Stimulated activated CD8-positive, alpha-beta memory T cell treated with anti-CD3 and anti-CD28 coated beads, Interleukin-7, amount 100 ng/mL, for 4 hours (primary cell): Measurements from ENCODE around the gene DOCK3.
"Not testable (repeated sequence)": the region's sequence is repeated elsewhere in the genome, so short reads cannot be mapped to it uniquely, and the experiment has no call there.

Source experiments
- DNase-seq, 2 donors: peaks; one replicate each; pipeline ENCODE4 v3.0.0-alpha.2; 2020; ENCODE audit warnings: low read depth in 2 of 2

The DOCK3 gene

GRCh38 chr3:51106242-51106876 is 431.6 kb downstream of the DOCK3 start:
- no peak for DNase-seq

- no peak for DNase-seq
Observed at GRCh38 chr3:51110586-51110985, 435.9 kb downstream of the DOCK3 start.

GRCh38 chr3:51122944-51123343 is 448.2 kb downstream of the DOCK3 start:
- no peak for DNase-seq

DNA sequence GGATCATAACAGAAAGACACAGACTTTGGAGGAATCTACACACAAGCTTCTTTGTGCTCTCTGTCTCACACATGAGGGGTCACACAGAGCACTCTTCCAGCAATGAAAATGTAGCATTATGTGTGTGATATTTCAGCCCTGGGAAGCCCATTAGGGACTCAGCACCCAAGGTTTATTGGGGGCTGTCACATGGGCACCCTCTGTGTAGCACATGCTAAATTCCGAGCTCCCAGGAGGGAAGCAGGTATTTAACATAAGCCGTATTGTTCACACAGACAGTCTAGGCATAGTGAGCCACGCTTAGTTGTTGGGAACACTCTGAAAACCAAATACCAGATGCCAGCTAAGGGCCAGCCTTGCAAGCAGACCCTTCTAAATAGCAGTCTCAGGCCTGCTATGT is 448.8 kb downstream of the DOCK3 start:
- no peak for DNase-seq

DNA sequence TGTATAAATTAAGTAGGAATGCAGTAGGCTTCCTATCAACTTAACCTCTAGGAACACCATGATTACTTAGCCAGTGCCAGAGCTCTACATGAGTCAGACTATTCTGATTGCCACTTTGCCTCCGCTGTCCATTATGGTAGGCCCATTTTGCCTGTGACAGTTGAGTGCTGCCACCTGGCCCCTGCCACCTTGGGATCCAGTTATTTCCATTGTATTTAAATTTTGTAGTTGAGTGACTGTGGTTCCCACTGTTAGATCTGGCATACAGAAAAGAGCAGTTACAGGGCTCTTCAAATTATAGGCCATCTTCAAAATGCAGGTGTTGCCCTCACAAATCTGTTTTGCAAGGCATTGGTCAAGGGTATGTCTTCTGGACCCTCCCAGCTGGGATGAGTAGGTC is 456.9 kb downstream of the DOCK3 start:
- DNase-seq, result not testable (repeated sequence)

GRCh38 chr3:51137715-51138114 is 463.0 kb downstream of the DOCK3 start:
- DNase-seq, result no peak

GRCh38 chr3:51139616-51140015 is 464.9 kb downstream of the DOCK3 start:
- DNase-seq, result no peak

DNA sequence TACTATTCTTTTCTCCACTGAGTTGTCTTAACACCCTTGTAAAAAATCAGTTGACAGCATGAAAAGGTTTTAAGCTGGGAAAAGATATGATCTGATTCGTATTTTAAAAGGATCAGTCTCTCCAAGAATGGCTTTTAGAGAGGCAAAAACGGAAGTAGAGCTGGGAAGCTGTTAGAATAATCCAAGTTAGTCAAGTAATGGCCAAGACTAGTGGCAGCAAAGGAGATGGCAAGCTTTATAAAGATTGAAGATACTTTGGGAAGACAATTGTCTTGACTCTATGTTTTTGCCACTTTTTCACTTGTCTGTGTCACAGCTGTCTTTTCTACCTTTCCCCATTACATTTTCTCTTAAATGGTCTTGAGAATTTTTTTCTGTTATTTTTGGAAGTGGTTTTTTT is 466.8 kb downstream of the DOCK3 start:
- DNase-seq, result no peak

DNA sequence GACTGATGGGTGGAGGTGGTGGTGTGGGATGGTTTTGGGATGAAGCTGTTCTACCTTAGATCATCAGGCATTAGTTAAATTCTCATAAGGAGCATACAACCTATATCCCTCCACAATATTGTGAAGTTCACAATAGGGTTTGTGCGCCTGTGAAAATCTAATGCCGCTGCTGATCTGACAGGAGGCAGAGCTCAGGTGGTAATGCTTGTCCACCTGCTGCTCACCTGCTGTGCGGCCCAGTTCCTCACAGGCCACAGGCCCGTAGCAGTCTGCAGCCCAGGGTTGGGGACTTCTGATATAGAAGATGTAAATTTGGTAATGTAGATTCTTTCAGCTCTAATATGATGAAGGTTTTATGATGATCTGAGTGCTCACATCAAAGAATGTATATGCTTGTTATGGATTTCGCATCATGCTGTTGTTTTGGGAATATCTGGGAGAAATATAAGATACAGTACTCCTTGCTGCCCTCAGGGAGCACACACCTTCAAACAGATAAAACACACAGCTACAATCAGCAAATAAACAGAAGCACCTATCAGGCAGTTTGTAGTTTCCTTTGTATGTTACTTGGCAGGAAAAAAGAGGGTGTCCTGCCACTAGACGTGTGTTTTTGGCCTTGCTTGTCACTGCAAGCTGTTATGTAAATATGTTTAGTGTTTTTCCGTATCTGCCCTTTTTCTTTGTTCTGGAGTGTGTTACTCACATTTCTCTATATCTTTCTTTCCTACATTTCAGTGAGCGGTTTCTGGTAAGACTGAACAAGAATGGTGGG is 471.3 kb downstream of the DOCK3 start:
- DNase-seq, result no peak

GRCh38 chr3:51146781-51147180 is 472.1 kb downstream of the DOCK3 start:
- no peak for DNase-seq

DNA sequence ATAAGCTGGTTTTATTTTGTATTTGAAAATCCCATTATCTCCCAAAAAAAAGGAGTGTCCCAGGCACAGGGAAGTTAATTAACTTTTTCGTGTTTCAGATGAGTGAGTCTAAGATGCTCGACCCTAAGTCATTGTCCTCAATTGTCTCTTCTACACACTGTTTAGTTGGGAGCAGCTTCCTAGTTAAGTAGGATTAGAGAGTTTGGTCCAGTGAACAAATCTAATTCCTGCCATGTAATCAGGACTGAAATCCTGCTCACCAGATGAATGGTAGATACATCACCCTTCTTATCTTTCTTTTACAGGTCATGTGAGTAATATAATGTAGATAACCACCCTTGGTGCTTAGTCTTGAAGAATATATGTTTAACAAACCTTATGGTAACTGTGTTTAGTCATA is 481.4 kb downstream of the DOCK3 start:
- DNase-seq, result no peak

DNA sequence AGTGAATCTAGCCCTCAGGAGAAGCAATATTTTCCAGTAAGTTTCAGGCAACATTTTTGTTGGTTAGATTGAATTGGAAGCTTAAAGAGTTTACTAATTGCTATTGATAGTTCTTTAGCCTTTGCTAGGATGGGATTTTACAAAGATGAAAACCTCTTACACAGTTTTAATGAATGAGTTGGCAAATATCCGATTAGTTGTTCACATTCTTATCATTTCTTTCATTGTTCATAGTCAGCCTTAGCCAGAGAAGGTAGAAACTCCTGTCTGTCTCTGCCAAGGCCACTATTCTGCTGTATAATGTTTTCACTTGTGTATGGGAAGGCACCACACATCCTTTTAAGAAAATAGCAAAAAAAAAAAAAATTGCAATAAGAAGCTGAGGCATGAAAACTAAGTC is 488.3 kb downstream of the DOCK3 start:
- no peak for DNase-seq

GRCh38 chr3:51173518-51174271 is 499.0 kb downstream of the DOCK3 start:
- no peak for DNase-seq

GRCh38 chr3:51176923-51177322 is 502.2 kb downstream of the DOCK3 start:
- DNase-seq, result no peak

GRCh38 chr3:51186446-51186845 is 511.7 kb downstream of the DOCK3 start:
- not testable (repeated sequence) for DNase-seq

- no peak for DNase-seq
Observed at GRCh38 chr3:51190199-51190598, 515.5 kb downstream of the DOCK3 start.

DNA sequence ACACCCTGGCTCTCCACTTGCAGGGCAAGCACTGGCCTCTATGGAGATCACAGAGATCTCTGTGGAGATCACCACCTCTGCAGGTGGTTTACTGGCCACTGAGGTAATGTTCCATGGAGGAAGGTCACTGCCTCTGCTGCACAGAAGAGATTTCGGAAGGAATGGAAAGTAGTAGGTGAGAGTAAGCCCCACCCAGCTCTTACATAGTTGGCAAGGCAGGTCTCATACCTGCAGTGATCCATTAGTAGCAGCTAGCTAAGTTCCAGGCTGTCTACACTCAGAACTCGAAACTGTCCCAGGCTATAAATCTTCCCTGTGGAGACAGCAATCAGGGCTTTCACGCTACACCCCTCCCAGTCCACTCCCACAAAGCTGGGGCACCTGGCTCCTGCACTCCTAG is 516.1 kb downstream of the DOCK3 start:
- no peak for DNase-seq

DNA sequence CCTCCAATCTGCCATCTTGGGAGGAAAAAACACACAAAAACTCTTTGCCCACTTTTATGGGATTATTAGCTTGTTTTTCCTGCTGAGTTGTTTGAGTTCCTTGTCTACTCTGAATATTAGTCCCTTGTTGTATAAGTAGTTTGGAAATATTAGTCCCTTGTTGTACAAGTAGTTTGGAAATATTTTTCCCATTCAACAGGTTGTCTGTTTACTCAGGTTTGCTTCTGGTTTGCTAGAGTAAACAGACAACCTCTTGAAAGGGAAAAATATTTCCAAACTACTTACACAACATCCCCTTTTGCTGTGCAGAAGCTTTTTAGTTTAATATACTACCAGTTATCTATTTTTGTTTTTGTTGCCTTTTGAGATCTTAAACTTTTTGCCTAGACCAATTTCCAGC is 517.0 kb downstream of the DOCK3 start:
- DNase-seq, result no peak

DNA sequence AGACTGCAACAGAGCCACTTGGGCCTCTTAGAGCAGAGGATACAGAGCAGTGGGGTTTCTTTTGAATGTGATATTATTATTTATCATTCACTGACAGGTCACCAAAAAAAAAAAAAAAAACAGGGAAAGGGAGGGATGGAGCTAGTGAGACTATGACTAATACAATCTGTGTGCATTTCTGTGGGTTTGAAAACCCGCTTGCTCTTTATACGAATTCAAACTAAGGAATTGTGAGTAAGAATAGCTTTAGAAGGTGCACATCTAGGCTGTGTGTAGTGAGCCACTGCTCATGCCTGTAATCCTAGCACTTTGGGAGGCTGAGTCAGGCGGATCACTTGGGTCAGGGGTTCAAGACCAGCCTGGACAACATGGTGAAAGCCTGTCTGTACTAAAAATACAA is 523.8 kb downstream of the DOCK3 start:
- DNase-seq, result no peak

DNA sequence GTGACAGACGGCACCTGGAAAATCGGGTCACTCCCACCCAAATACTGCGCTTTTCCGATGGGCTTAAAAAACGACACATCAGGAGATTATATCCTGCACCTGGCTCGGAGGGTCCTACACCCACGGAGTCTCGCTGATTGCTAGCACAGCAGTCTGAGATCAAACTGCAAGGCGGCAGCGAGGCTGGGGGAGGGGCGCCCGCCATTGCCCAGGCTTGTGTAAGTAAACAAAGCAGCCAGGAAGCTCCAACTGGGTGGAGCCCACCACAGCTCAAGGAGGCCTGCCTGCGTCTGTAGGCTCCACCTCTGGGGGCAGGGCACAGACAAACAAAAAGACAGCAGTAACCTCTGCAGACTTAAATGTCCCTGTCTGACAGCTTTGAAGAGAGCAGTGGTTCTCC is 524.6 kb downstream of the DOCK3 start:
- DNase-seq, result not testable (repeated sequence)

- no peak for DNase-seq
Observed at GRCh38 chr3:51216291-51216690, 541.6 kb downstream of the DOCK3 start.

DNA sequence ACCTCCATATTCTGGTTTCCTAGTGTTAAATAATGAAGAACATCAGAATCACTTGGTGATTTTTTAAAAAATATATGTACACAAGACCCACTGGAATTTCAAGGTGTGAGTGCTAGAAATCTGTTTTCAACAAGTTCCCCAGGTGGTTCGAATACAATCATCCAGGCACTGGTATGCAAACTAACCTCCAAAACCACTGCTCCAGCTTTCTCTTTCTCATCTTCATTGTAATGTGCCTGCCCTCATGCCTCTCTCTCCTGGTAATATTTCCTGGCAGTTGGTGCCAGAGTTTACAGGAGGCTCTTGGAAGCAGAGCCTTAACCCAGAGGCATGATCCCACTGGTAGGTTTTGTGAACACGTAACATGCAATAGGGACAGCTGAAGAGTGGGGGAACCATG is 547.2 kb downstream of the DOCK3 start:
- DNase-seq, result no peak

- no peak for DNase-seq
Observed at GRCh38 chr3:51224283-51224682, 549.6 kb downstream of the DOCK3 start.
